ENCODE data around the gene SIGLEC12.
"Not testable (repeated sequence)": the region's sequence is repeated elsewhere in the genome, so short reads cannot be mapped to it uniquely, and the experiment has no call there.

Gene SIGLEC12

DNA sequence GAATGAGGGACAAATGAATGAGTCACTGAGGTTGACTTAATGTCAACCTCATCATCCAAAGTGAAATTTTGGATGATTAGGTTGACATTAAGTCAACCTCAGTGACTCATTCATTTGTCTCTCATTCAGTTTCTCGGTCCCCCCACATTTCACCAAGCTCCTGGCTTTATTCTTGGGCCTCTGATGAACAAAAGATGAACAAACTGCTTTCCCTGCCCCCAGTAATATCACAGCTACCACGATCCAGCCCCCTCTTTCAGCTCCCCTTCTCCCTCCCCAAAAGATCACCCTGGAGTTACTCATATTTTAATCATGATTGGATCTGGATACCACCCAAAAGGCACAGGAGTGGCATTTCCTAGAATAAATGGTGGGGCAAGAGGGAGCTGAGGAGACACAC lies 12.5 kb downstream of the SIGLEC12 start:
- no peak overlapping the region for H3K27ac ChIP-seq
- no peak overlapping the region for H3K4me3 ChIP-seq

GRCh38 chr19:51488491-51488890 lies 13.1 kb downstream of the SIGLEC12 start:
- Histone ChIP-seq H3K4me3 (no peak overlapping the region), H3K27ac (no peak overlapping the region)

DNA sequence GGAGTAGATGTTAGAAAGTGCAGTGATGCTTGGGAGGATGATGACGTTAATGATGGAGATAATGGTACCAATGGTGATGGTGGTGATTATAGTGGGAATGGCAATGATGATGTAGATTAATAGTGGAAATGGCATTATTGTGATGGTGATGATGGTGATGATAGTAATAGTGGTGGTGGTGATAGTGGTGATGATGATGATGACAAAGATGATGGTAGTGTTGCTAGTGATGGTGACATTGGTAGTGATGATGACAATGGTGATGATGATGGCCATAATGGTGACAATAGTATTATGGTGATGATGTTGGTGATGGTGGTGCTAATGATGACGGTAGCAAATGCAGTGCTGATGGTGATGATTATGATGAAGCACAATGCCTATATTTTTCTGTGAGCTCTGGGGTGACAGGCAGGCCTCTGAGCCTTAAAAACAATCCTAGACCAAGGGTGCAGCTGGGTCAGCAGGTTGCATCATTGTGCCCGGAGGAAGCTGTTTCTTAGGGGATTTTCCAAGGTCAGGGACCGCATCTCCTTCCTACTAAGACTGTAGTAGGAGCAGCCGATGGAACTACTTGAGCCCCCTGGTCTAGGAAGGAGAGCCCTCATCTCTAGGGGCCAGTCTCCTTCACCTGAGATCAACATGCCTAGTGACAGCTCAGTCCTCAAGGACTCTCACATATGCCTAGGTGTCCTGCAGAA lies 15.5 kb downstream of the SIGLEC12 start:
- Histone ChIP-seq H3K4me3 (no peak overlapping the region), H3K27ac (no peak overlapping the region)

DNA sequence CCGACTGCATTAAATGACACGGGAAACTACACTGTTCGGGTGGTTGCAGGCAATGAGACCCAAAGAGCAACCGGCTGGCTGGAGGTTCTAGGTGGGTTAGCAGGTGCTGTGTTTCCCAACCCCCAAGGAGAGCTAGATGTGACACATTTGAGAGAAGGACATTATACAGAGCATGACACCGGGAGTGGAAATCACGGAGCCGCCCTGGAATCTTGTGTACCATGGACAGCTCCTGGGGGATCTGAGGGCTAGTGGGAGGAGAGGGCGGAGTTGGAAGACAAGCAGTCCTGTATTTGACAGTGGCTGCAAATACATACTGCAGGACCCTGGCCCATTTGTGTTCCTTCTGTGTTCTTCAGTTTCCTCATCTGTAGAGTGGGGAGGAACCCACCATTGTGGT lies 21.0 kb downstream of the SIGLEC12 start:
- Histone ChIP-seq H3K4me3 (no peak overlapping the region), H3K27ac (no peak overlapping the region)

GRCh38 chr19:51479531-51480331 lies 21.9 kb downstream of the SIGLEC12 start:
- H3K4me3 ChIP-seq, result no peak overlapping the region
- H3K27ac ChIP-seq, result no peak overlapping the region

GRCh38 chr19:51478381-51479234 lies 23.0 kb downstream of the SIGLEC12 start, which contains the start of gene CEACAM18:
TSS of gene CEACAM18 (plus strand) at chr19:51478539.
- H3K4me3 ChIP-seq, result no peak within 1 kb of the TSS
- H3K27ac ChIP-seq, result no peak within 1 kb of the TSS

DNA sequence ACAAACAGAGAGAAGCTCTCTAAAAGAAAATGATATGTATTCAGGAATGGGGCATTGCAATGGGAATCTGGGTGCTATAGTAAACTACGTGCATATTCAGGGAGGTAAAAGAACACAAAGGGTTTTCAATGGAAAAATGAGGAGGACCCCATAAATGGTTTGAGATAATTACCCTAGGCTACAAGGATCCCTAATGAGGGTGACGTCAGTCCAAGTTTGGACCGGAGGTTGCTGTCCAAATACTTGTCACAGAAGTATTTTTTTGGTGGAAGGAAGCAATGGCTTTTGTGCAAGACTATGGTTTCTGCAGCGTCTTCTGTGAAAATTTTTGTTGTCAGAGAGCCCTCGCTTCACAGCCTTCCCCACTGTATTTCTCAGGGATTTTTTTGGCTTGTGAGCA lies 24.3 kb downstream of the SIGLEC12 start:
- H3K4me3 ChIP-seq, result no peak overlapping the region
- H3K27ac ChIP-seq, result no peak overlapping the region

GRCh38 chr19:51476164-51476563 lies 25.4 kb downstream of the SIGLEC12 start:
- H3K4me3 ChIP-seq, result no peak overlapping the region

DNA sequence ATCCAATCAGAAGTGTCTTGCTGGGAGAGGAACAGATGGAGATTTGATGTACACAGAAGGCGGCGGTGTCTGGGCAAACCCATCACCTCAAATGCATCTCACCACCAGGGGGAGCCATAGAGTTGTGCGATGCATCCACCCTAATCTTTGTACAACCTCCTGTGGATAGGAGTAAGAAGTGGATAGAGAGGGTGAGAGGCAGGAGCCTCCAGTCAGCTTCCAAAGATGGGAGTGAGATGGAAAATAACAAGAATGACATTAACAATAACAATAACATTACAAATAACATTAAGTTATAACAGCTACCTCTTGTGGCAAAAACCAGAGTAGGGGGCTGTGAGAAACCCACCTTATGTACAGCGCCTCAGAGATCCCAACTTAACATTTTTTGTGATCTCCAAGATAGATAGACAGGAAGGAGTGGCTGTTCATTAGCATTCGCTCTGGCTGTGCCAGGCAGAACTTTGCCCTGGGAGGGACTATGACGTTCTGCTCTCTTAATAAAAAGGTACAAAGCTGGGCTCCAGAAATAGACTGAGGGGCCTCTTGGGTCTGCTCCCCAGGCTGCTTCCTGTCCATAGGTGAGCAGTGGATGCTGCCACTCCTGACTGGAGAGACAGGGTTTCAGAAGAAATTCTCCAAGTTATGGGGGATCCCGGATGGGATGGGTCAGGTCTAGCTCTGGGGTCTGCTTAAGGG lies 28.4 kb downstream of the SIGLEC12 start:
- Histone ChIP-seq H3K4me3 (no peak overlapping the region), H3K27ac (no peak overlapping the region)

More at GRCh38 chr19:51476164-51476563, 25.4 kb downstream of the SIGLEC12 start:
- no peak overlapping the region for H3K27ac ChIP-seq

- no peak overlapping the region for H3K4me3 ChIP-seq
- no peak overlapping the region for H3K27ac ChIP-seq
These were observed 29.0 kb downstream of the SIGLEC12 start for GRCh38 chr19:51472607-51473006.

DNA sequence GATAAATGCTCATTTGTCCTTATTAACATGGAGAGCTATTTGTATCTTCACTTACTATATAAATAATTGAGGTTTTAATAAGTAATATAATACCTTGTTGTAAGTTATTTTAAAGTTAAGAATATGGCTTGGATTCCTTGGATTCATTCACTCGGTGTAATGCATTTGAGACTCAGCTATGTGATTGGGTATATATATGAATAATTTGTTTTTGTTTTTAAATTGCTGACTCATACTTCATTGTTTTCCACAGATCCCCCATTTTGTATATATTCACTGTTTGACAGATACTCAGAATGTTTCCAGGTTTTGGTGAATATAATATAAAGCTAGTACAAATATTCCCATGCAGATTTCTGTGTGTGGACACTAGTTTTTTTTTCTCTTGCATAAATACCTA lies 30.1 kb downstream of the SIGLEC12 start:
- Histone ChIP-seq H3K27ac (no peak overlapping the region), H3K4me3 (no peak overlapping the region)

DNA sequence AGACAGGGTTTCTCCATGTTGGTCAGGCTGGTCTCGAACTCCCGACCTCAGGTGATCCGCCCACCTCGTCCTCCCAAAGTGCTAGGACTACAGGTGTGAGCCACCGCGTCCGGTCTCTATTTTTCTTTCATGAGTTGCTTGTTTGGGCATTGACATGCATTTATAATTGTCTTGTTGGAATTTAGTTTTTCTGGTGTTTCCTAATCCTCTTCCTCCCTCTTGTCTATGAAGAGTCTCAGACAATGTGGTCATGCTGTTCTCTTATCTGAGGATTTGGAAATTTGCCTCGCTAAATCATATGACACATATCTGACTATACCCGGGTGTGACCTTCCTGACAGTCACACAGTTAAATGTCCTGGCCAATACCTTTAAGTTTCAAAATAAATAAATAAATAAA lies 30.6 kb downstream of the SIGLEC12 start:
- no peak overlapping the region for H3K4me3 ChIP-seq
- no peak overlapping the region for H3K27ac ChIP-seq

DNA sequence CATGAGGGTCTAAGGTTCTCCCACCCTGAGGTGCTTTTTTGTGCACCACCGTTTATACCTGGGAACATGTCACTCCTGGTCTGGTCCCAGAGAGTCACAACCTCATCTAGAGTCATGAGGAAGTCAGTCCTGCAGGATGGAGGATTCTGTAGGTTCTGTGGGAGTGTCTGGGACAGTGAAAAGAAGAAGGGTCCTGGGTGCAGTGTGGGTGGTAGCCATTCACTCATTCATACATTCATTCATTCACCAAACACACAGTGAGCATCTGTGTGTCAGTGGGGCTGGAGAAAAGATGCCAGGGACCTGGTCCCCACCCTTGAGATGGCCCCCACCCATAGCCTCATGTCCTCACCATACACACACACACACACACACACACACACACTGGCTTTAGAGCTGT lies 32.0 kb downstream of the SIGLEC12 start:
- no peak overlapping the region for H3K4me3 ChIP-seq
- no peak overlapping the region for H3K27ac ChIP-seq

- Histone ChIP-seq H3K27ac (no peak overlapping the region), H3K4me3 (no peak overlapping the region)
These were observed 32.4 kb downstream of the SIGLEC12 start for GRCh38 chr19:51469162-51469561.

- H3K4me3 ChIP-seq, result no peak overlapping the region
- peak overlapping the region in 1 of 21 experiments; percentile 34 for H3K27ac ChIP-seq
These were observed 33.1 kb downstream of the SIGLEC12 start for GRCh38 chr19:51468545-51468920.

DNA sequence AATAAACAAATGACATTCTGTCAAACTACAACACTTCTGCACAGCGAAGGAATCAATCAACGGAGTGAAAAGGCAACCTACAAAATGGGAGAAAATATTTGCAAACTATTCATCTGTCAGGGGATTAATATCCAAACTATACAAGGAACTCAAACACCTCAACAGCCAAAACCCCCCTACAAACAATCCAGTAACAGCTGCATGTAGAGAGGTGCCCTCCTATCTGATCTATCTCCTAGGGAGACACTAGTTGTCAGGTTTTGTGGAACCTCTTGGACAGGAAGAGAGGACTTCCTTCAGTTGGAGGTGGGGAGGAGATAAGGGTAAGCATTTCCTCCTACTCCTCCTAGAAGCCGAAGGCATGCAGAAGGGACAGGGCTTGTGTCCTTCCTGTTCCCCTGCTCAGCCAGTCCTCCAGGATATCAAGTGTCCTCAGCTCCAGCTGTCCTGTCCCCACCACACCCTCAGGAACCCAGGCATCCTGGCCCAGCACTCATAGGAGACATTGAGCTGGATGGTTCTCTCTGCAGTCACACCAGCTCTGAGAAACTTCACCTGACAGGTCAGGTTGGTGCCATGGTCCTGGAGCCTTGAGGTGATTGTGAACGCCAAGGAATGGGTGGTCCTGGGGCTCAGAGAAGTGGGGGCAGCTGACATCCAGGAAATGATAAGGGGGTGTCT lies 33.6 kb downstream of the SIGLEC12 start:
- H3K27ac ChIP-seq, result peak overlapping the region in 1 of 21 experiments; percentile 34
- H3K4me3 ChIP-seq, result no peak overlapping the region

DNA sequence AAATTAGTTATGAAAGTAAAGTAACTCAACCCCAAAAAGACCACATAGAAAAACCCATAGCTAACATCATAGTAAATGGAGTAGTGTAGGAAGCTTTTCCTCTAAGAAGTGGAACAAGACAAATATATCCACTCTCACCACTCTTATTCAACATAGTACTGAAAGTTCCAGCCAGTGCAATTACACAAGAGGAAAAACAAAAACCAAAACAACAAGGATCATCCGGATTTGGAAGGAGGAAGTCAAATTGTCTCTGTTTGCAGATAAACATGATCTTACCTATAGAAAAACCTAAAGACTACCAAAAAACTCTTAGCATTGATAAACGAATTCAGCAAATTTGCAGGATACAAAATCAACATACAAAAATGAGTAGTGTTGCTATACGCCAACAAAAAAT lies 34.9 kb downstream of the SIGLEC12 start:
- Histone ChIP-seq H3K4me3 (no peak overlapping the region), H3K27ac (no peak overlapping the region)

- not testable (repeated sequence) for H3K4me3 ChIP-seq, H3K27ac ChIP-seq
These were observed 37.5 kb downstream of the SIGLEC12 start for GRCh38 chr19:51463976-51464581.

- Histone ChIP-seq H3K27ac (no peak overlapping the region), H3K4me3 (no peak overlapping the region)
These were observed 38.9 kb downstream of the SIGLEC12 start for GRCh38 chr19:51462681-51463080.

Measured in skin epidermis (tissue), 12 donors.